ENCODE data around the gene DHX29.
A peak's percentile ranks its signal among the peaks of the same experiment; 100 is the strongest.

The DHX29 gene

GRCh38 chr5:55254802-55255201 is 52.7 kb downstream of the DHX29 start:
- no peak overlapping the region for H3K27ac ChIP-seq
- DNase-seq (ENCODE audit: low spot score), result no peak
- TF ChIP-seq CTCF (conservative IDR thresholded peaks at IDR 0.05; ENCODE audit: low read depth), result no peak
- ChIA-PET CTCF (no interaction called here), POLR2A (ENCODE audit: low non-redundant PET) (no interaction called here)

DNA sequence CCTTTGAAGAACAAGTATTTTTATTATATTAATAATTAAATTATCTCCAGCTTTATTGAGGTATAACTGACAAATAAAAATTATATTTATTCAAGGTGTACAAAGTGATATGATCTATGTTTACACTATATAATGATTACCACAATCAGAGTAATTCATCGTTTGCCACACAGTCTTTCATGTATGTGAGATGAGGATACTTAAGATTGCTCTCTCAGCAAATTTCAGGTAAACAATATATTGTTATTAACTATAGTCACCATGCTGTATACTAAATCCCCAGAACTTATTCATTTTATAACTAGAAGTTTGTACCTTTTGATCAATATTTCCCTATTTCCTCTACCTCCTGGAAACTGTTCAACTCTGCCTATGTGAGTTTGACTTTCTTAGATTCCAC is 57.4 kb downstream of the DHX29 start:
- H3K27ac ChIP-seq, result no peak overlapping the region
- POLR2A ChIA-PET (ENCODE audit: low non-redundant PET), result no interaction called here
- no peak for TF ChIP-seq CTCF (conservative IDR thresholded peaks at IDR 0.05; ENCODE audit: low read depth)
- DNase-seq (ENCODE audit: low spot score), result no peak
- CTCF ChIA-PET, result no interaction called here

GRCh38 chr5:55241746-55242145 is 65.7 kb downstream of the DHX29 start:
- no peak for TF ChIP-seq CTCF (conservative IDR thresholded peaks at IDR 0.05; ENCODE audit: low read depth)
- H3K27ac ChIP-seq, result no peak overlapping the region
- DNase-seq (ENCODE audit: low spot score), result no peak
- ChIA-PET CTCF (no interaction called here), POLR2A (ENCODE audit: low non-redundant PET) (no interaction called here)

- H3K27ac ChIP-seq, result no peak overlapping the region
- ChIA-PET CTCF (interaction anchor here (0.6 to 0.7 kb wide), 3 partner anchors 14 to 130 kb away, joined by 3 to 5 read pairs (median 4); no protein-coding TSS in a partner anchor), POLR2A (ENCODE audit: low non-redundant PET) (no interaction called here)
- no peak for TF ChIP-seq CTCF (conservative IDR thresholded peaks at IDR 0.05; ENCODE audit: low read depth)
- DNase-seq (ENCODE audit: low spot score), result no peak
Measured at GRCh38 chr5:55236800-55237199, 70.7 kb downstream of the DHX29 start.

- CTCF ChIA-PET, result interaction anchor here (0.5 to 1.9 kb wide), 7 partner anchors 8 to 890 kb away, joined by 3 to 9 read pairs (median 3); no protein-coding TSS in a partner anchor
- TF ChIP-seq CTCF (conservative IDR thresholded peaks at IDR 0.05; ENCODE audit: low read depth), result no peak
- peak overlapping the region; percentile 91 for H3K27ac ChIP-seq
- DNase-seq (ENCODE audit: low spot score), result peak; percentile 52
- POLR2A ChIA-PET (ENCODE audit: low non-redundant PET), result interaction anchor here (0.6 to 1.3 kb wide), 3 partner anchors 31 to 73 kb away, joined by 3 to 5 read pairs (median 3); partner anchors contain the start of genes DHX29 and MTREX
Measured at GRCh38 chr5:55234121-55234700, 73.3 kb downstream of the DHX29 start.

GRCh38 chr5:55232985-55233928 is 74.2 kb downstream of the DHX29 start, which contains the start of gene CCNO:
TSS of gene CCNO (minus strand) at chr5:55233608. CDS start at chr5:55233523, 85 bp downstream.
- peak within 1 kb of the TSS; percentile 91 for H3K27ac ChIP-seq
- DNase-seq (ENCODE audit: low spot score), result peak; percentile 90
- POLR2A ChIA-PET (ENCODE audit: low non-redundant PET), result interaction anchor here (0.6 to 1.0 kb wide), 3 partner anchors 32 to 74 kb away, joined by 3 read pairs; partner anchors contain the start of genes DHX29 and MTREX
- TF ChIP-seq CTCF (conservative IDR thresholded peaks at IDR 0.05; ENCODE audit: low read depth), result peak; percentile 36
- CTCF ChIA-PET, result interaction anchor here (0.6 to 2.4 kb wide), 9 partner anchors 7 to 342 kb away, joined by 3 to 16 read pairs (median 4); partner anchors contain the start of gene GPX8
